A673 (cell line): Measurements from ENCODE around the gene EFCAB9. TPM values are rescaled to one million over a fixed set of nuclear protein-coding genes. Genes with fewer than 3 reads are reported as not detected.

Experiments
- BruUV-seq: library from RNA; stranded (reverse); fragments of 400-500 nt; replicated peaks from 2 replicates; lab custom pipeline; 2021; lab: Mats Ljungman, UMichigan
- CTCF ChIA-PET: fragments of 300-600 bp; sonication (Branson Sonifier 250); formaldehyde crosslinking; loops from one replicate; lab custom pipeline; 2022; ENCODE audit warnings: antibody characterized with exemption; lab: Charles Lee
- POLR2A ChIA-PET: fragments of 300-600 bp; sonication (Branson Sonifier 250); formaldehyde crosslinking; loops from one replicate; lab custom pipeline; 2022; ENCODE audit warnings: antibody characterized with exemption; ENCODE audit not compliant: low non-redundant PET; lab: Charles Lee
- DNase-seq: peaks from one replicate; pipeline ENCODE4 v3.0.0-alpha.2; 2015; ENCODE audit warnings: low spot score
- H3K27ac ChIP-seq: fragments of 200-600 bp; sonication (generic); 2 replicates; pipeline ENCODE4 v1.5.1; 2016; ENCODE audit warnings: mixed run types, low read depth, mild to moderate bottlenecking, mixed read lengths, antibody characterized with exemption, low read length; ENCODE audit not compliant: poor library complexity, severe bottlenecking
- H3K27me3 ChIP-seq: fragments of 200-600 bp; sonication (generic); replicated peaks from 2 replicates; pipeline ENCODE4 v1.6.1; 2017; ENCODE audit warnings: mixed run types, low read depth, mild to moderate bottlenecking, mixed read lengths, antibody characterized with exemption, low read length; ENCODE audit not compliant: insufficient read depth, poor library complexity
- H3K36me3 ChIP-seq: fragments of 200-600 bp; sonication (generic); 2 replicates; pipeline ENCODE4 v1.6.1; 2016; ENCODE audit warnings: mixed run types, mild to moderate bottlenecking, mixed read lengths, antibody characterized with exemption, low read length; ENCODE audit not compliant: insufficient read depth, poor library complexity, severe bottlenecking
- H3K4me1 ChIP-seq: fragments of 200-600 bp; sonication (generic); 2 replicates; pipeline ENCODE4 v1.6.1; 2017; ENCODE audit warnings: mixed run types, mild to moderate bottlenecking, mixed read lengths, antibody characterized with exemption, low read length; ENCODE audit not compliant: insufficient read depth, poor library complexity, severe bottlenecking
- H3K4me3 ChIP-seq: fragments of 200-600 bp; sonication (generic); 2 replicates; pipeline ENCODE4 v1.5.1; 2016; ENCODE audit warnings: low read depth, mixed run types, mild to moderate bottlenecking, mixed read lengths, low read length; ENCODE audit not compliant: poor library complexity, severe bottlenecking
- H3K9me3 ChIP-seq: fragments of 200-600 bp; sonication (generic); 2 replicates; pipeline ENCODE4 v1.6.1; 2016; ENCODE audit warnings: mixed run types, low read depth, mild to moderate bottlenecking, mixed read lengths, antibody characterized with exemption, low read length; ENCODE audit not compliant: poor library complexity, severe bottlenecking
- CTCF ChIP-seq: fragments of 300-800, 200-600 bp; sonication (generic); conservative IDR thresholded peaks from 2 replicates; pipeline ENCODE4 v1.5.1; 2017; ENCODE audit warnings: low read depth, mild to moderate bottlenecking, antibody characterized with exemption, low read length, moderate library complexity, mixed read lengths
- EZH2 ChIP-seq: fragments of 200-600 bp; sonication (generic); IDR thresholded peaks from 2 replicates; pipeline ENCODE4 v1.6.1; 2017; ENCODE audit warnings: borderline replicate concordance, low read depth, mild to moderate bottlenecking, mixed read lengths, antibody characterized with exemption, low read length; ENCODE audit not compliant: poor library complexity, severe bottlenecking
- intact Hi-C: fragments of 100-400 bp; cut with micrococcal nuclease; formaldehyde crosslinking; loops from one replicate; pipeline ENCODE4 v1.10.0; 2022; ENCODE audit not compliant: unreplicated experiment
- total RNA-seq: library from RNA; stranded (reverse); gene quantifications from 2 replicates; pipeline ENCODE4 v1.2.3, GENCODE V29; 2021

Gene EFCAB9
- total RNA-seq, 1 experiment from 2014 or later, result not detected

- H3K36me3 ChIP-seq, result peaks cover 16% of the 10 kb centered on the region
- no peaks in the 10 kb centered on the region for H3K9me3 ChIP-seq
- no peaks in the 10 kb centered on the region for H3K4me1 ChIP-seq
- TF ChIP-seq EZH2 (no peak), CTCF (no peak)
- H3K27ac ChIP-seq, result no peak overlapping the region
- no TSS peak for BruUV-seq
- no peak overlapping the region for H3K4me3 ChIP-seq
- no peak for DNase-seq
- no peaks in the 10 kb centered on the region for H3K27me3 ChIP-seq
- intact Hi-C loops, result no loop called here
- ChIA-PET POLR2A (no interaction called here), CTCF (no interaction called here)
Measured at GRCh38 chr5:172209714-172210113, 15.7 kb downstream of the EFCAB9 start.

GRCh38 chr5:172211676-172212075, 17.7 kb downstream of the EFCAB9 start:
- BruUV-seq, result no TSS peak
- no peak for DNase-seq
- TF ChIP-seq EZH2, result no peak
- no peak for TF ChIP-seq CTCF
- no peak overlapping the region for H3K4me3 ChIP-seq
- no peaks in the 10 kb centered on the region for H3K27me3 ChIP-seq
- ChIA-PET CTCF (no interaction called here), POLR2A (no interaction called here)
- no peaks in the 10 kb centered on the region for H3K4me1 ChIP-seq
- intact Hi-C loops, result no loop called here
- no peak overlapping the region for H3K27ac ChIP-seq
- no peaks in the 10 kb centered on the region for H3K9me3 ChIP-seq
- peaks cover 16% of the 10 kb centered on the region for H3K36me3 ChIP-seq

- ChIA-PET POLR2A (interaction anchor here (0.7 kb wide), 1 partner anchor 1854 kb away, joined by 4 read pairs; no protein-coding TSS in a partner anchor), CTCF (no interaction called here)
- TF ChIP-seq EZH2 (no peak), CTCF (no peak)
- Histone ChIP-seq H3K4me1 (no peaks in the 10 kb centered on the region), H3K9me3 (no peaks in the 10 kb centered on the region), H3K27me3 (no peaks in the 10 kb centered on the region), H3K36me3 (peaks cover 16% of the 10 kb centered on the region), H3K27ac (no peak overlapping the region), H3K4me3 (no peak overlapping the region)
- DNase-seq, result no peak
- BruUV-seq, result no TSS peak
- intact Hi-C loops, result no loop called here
Measured at GRCh38 chr5:172213126-172213525, 19.2 kb downstream of the EFCAB9 start.
